OCI-LY3 (cell line): ENCODE data around the gene HFM1.

ENCODE experiments used
- EZH2phosphoT487 ChIP-seq: fragments of 200-600 bp; shearing (Covaris generic); IDR thresholded peaks from 2 replicates; pipeline ENCODE4 v1.6.1; 2018; ENCODE audit warnings: antibody characterized with exemption, mixed run types, low read depth
- TF ChIP-seq, protein P1 (sequence below): fragments of 200-600, 300-600 bp; sonication (generic); IDR thresholded peaks from 2 replicates; pipeline ENCODE4 v1.5.1; 2014; ENCODE audit warnings: antibody characterized with exemption, low read length, low read depth

DNA sequence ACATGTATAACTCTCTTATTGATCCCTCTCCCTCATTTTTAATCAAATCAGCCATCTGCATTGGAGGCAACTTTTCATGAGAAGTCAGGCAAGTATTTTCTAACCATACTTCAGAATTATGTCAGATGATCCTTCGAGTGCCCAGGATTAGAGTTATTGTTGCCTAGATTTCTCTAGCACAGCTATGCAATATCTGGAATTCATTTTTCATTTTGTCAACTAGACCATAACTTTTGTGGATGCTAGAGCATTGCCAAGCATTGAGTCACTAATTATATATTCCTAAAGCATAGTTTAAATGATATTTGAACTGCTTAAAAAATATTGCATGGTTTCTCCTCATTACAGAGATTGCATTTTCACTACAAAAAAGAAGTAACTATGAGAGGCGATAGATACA lies 21.2 kb downstream of the HFM1 start:
- TF ChIP-seq, protein P1, sequence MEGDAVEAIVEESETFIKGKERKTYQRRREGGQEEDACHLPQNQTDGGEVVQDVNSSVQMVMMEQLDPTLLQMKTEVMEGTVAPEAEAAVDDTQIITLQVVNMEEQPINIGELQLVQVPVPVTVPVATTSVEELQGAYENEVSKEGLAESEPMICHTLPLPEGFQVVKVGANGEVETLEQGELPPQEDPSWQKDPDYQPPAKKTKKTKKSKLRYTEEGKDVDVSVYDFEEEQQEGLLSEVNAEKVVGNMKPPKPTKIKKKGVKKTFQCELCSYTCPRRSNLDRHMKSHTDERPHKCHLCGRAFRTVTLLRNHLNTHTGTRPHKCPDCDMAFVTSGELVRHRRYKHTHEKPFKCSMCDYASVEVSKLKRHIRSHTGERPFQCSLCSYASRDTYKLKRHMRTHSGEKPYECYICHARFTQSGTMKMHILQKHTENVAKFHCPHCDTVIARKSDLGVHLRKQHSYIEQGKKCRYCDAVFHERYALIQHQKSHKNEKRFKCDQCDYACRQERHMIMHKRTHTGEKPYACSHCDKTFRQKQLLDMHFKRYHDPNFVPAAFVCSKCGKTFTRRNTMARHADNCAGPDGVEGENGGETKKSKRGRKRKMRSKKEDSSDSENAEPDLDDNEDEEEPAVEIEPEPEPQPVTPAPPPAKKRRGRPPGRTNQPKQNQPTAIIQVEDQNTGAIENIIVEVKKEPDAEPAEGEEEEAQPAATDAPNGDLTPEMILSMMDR = no peak
- TF ChIP-seq EZH2phosphoT487 = no peak
